H1 (cell line): ENCODE measurements around the gene HMSD. TPM values are rescaled to one million over a fixed set of nuclear protein-coding genes. Genes with fewer than 3 reads are reported as not detected.

Experiments used
- RAD21 ChIP-seq, 2 experiments: IDR thresholded peaks in 1 of 2; conservative IDR thresholded peaks in 1 of 2; 2 replicates each; pipeline ENCODE4 v1.6.1; 2011; ENCODE audit warnings: low read depth in 2 of 2, low read length in 2 of 2, improper control_type of control experiment in 1 of 2, inconsistent platforms in 1 of 2, mild to moderate bottlenecking in 1 of 2, moderate library complexity in 1 of 2
- RBBP5 ChIP-seq: IDR thresholded peaks from 2 replicates; pipeline ENCODE4 v1.7.1; 2012; ENCODE audit warnings: low read depth, mild to moderate bottlenecking, inconsistent platforms, low read length, moderate library complexity, borderline replicate concordance
- SRF ChIP-seq: IDR thresholded peaks from 2 replicates; pipeline ENCODE4 v1.6.1; 2011; ENCODE audit warnings: mild to moderate bottlenecking, low read depth, low read length, moderate library complexity
- polyA plus RNA-seq, 7 experiments: library from polyadenylated mRNA; depleted of rRNA in 3 of 7; stranded (reverse) in 5 of 7; unstranded in 2 of 7; fragments of >200 nt in 5 of 7; fragments of 200-250 nt in 2 of 7; gene quantifications; 1 replicate in 5 of 7; 2 replicates in 1 of 7; 4 replicates in 1 of 7; pipeline versions ENCODE4 v1.2.1 to v1.2.3, GENCODE V29; 2011 to 2013; ENCODE audit warnings: missing spikeins in 2 of 7, mixed read lengths in 2 of 7
- total RNA-seq: library from RNA; stranded (reverse); fragmentation: NEBNext Ultra II Directional; extraction: Animal tissue kit (Norgen Biotek cat#: 25700); gene quantifications from 2 replicates; pipeline ENCODE4 v1.2.1, GENCODE V29; 2021

Gene HMSD
- total and polyA plus RNA-seq, 2 of the 8 experiments (the other 6 are each of a cell fraction or from before 2014, with no cell fraction given): 1.3 to 3.0 TPM

DNA sequence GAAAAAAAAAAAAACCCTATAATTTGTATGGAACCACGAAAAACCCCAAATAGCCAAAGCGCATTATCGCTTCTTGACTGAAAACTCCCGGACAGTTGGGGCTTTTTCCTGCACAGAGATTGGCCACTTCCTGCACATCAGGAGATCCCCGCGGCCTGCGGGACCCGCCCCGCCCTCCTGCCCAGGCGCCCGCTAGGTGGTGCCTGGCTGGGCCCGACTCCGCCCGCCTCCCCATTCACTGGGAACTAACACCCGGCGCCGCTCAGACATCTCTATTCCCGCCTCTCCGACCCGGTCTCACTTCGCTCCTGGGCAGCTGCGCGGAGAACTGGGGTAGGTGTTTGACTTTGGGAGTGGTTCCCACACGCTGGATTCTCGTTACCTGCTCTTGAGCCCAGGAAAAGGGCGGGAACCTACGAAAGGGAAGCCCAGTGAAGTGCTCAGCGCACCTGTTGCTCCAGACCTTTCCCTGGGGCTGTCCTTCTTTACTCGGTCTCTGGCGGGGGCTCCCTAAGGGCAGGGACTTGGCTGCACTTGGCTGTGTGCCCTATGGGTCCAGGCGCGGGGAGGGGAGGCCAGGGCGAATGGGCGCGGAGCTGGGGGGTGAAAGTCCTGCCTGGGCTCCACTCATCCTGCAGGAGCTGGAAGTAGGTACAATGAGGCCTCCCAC, at the start of gene HMSD (continued):
- TF ChIP-seq RAD21 (IDR thresholded peaks at IDR 0.05 in 1 of 2, conservative IDR thresholded peaks at IDR 0.05 in 1 of 2; ENCODE audit: low read depth in 2 of 2, low read length in 2 of 2): peak in 1 of 2 experiments; percentile 9; a peak in 1 of 4 replicates
- no peak for TF ChIP-seq SRF
- no peak for TF ChIP-seq RBBP5
